ENCODE measurements around the gene NR1D2.

NR1D2 gene

GRCh38 chr3:23920151-23920655 is 24.9 kb upstream of the NR1D2 start:
- H3K4me3 ChIP-seq (ENCODE audit: low read depth, low read length): no peak overlapping the region
- no peak for TF ChIP-seq CTCF (IDR thresholded peaks at IDR 0.05; ENCODE audit: control insufficient read depth, extremely low read depth, insufficient read depth)
- DNase-seq (ENCODE audit: low read depth): no peak

GRCh38 chr3:23921052-23921511 is 24.0 kb upstream of the NR1D2 start:
- H3K4me3 ChIP-seq (ENCODE audit: low read depth, low read length): no peak overlapping the region
- no peak for TF ChIP-seq CTCF (IDR thresholded peaks at IDR 0.05; ENCODE audit: control insufficient read depth, extremely low read depth, insufficient read depth)
- no peak for DNase-seq (ENCODE audit: low read depth)

GRCh38 chr3:23923786-23924185 is 21.3 kb upstream of the NR1D2 start:
- no peak for DNase-seq (ENCODE audit: low read depth)
- no peak overlapping the region for H3K4me3 ChIP-seq (ENCODE audit: low read depth, low read length)
- TF ChIP-seq CTCF (IDR thresholded peaks at IDR 0.05; ENCODE audit: control insufficient read depth, extremely low read depth, insufficient read depth): no peak

- H3K4me3 ChIP-seq (ENCODE audit: low read depth, low read length): no peak overlapping the region
- TF ChIP-seq CTCF (IDR thresholded peaks at IDR 0.05; ENCODE audit: control insufficient read depth, extremely low read depth, insufficient read depth): no peak
- DNase-seq (ENCODE audit: low read depth): no peak
These were observed 18.8 kb upstream of the NR1D2 start for GRCh38 chr3:23926246-23926645.

- DNase-seq (ENCODE audit: low read depth): no peak
- no peak for TF ChIP-seq CTCF (IDR thresholded peaks at IDR 0.05; ENCODE audit: control insufficient read depth, extremely low read depth, insufficient read depth)
- H3K4me3 ChIP-seq (ENCODE audit: low read depth, low read length): no peak overlapping the region
These were observed 18.4 kb upstream of the NR1D2 start for GRCh38 chr3:23926736-23927135.

GRCh38 chr3:23928524-23928923 is 16.6 kb upstream of the NR1D2 start:
- H3K4me3 ChIP-seq (ENCODE audit: low read depth, low read length): no peak overlapping the region
- TF ChIP-seq CTCF (IDR thresholded peaks at IDR 0.05; ENCODE audit: control insufficient read depth, extremely low read depth, insufficient read depth): no peak
- DNase-seq (ENCODE audit: low read depth): no peak

GRCh38 chr3:23931597-23931996 is 13.5 kb upstream of the NR1D2 start:
- TF ChIP-seq CTCF (IDR thresholded peaks at IDR 0.05; ENCODE audit: control insufficient read depth, extremely low read depth, insufficient read depth): no peak

More at GRCh38 chr3:23931597-23931996, 13.5 kb upstream of the NR1D2 start:
- no peak for DNase-seq (ENCODE audit: low read depth)
- H3K4me3 ChIP-seq (ENCODE audit: low read depth, low read length): no peak overlapping the region

Data from LNCaP clone FGC (cell line).